Stimulated activated CD4-positive, alpha-beta T cell treated with anti-CD3 and anti-CD28 coated beads, Interleukin-4, amount 100 ng/mL, for 48 hours (primary cell): ENCODE data around the gene HOXC9.
"Not testable (repeated sequence)": the region's sequence is repeated elsewhere in the genome, so short reads cannot be mapped to it uniquely, and the experiment has no call there.

Source experiments
- DNase-seq, 2 donors: peaks; one replicate each; pipeline ENCODE4 v3.0.0-alpha.2; 2020; ENCODE audit warnings: low read depth in 2 of 2

Gene HOXC9

GRCh38 chr12:54040148-54040494, 40.2 kb downstream of the HOXC9 start:
- DNase-seq: no peak

GRCh38 chr12:54040648-54041047, 40.7 kb downstream of the HOXC9 start:
- no peak for DNase-seq

- no peak for DNase-seq
Measured at GRCh38 chr12:54041097-54041690, 41.2 kb downstream of the HOXC9 start.

- DNase-seq: not testable (repeated sequence)
Measured at GRCh38 chr12:54042033-54042432, 42.1 kb downstream of the HOXC9 start.

GRCh38 chr12:54042970-54043853, 43.3 kb downstream of the HOXC9 start:
- DNase-seq: no peak

GRCh38 chr12:54044425-54045103, 44.6 kb downstream of the HOXC9 start:
- DNase-seq: no peak

GRCh38 chr12:54045401-54045800, 45.4 kb downstream of the HOXC9 start:
- no peak for DNase-seq

GRCh38 chr12:54045868-54046521, 46.0 kb downstream of the HOXC9 start:
- no peak for DNase-seq

- DNase-seq: no peak
Measured at GRCh38 chr12:54046809-54047159, 46.8 kb downstream of the HOXC9 start.

- DNase-seq: no peak
Measured at GRCh38 chr12:54047160-54047963, 47.4 kb downstream of the HOXC9 start.

- DNase-seq: no peak
Measured at GRCh38 chr12:54047964-54048303, 48.0 kb downstream of the HOXC9 start.

GRCh38 chr12:54048406-54049093, 48.6 kb downstream of the HOXC9 start:
- no peak for DNase-seq

- DNase-seq: no peak
Measured at GRCh38 chr12:54049108-54049507, 49.1 kb downstream of the HOXC9 start.

- DNase-seq: no peak
Measured at GRCh38 chr12:54050482-54050810, 50.5 kb downstream of the HOXC9 start.

- no peak for DNase-seq
Measured at GRCh38 chr12:54051026-54051842, 51.3 kb downstream of the HOXC9 start.

- DNase-seq: no peak
Measured at GRCh38 chr12:54051874-54052437, 52.0 kb downstream of the HOXC9 start.

- DNase-seq: no peak
Measured at GRCh38 chr12:54052438-54053002, 52.6 kb downstream of the HOXC9 start.
